HepG2 (cell line): ENCODE measurements around the gene TMEM145. TPM values are rescaled to one million over a fixed set of nuclear protein-coding genes. Genes with fewer than 3 reads are reported as not detected.

ENCODE experiments used
- ATAC-seq: fragments of 200-7000 bp; cut with Tn5 transposase; 3 replicates; pipeline ENCODE4 v1.9.1; 2020; ENCODE audit warnings: mild to moderate bottlenecking, moderate library complexity
- BruUV-seq: library from RNA; stranded (reverse); fragments of 400-500 nt; replicated peaks from 2 replicates; lab custom pipeline; 2021; lab: Mats Ljungman, UMichigan
- CTCF ChIA-PET: fragments of 300-600 bp; formaldehyde crosslinking; extraction: SDS; loops from one replicate; lab custom pipeline; 2021; ENCODE audit warnings: low total read pairs, inconsistent platforms, low intra/inter-chr PET ratio; lab: Yijun Ruan, JAX
- POLR2A ChIA-PET: fragments of 350-600 bp; sonication (Branson Sonifier 250); formaldehyde crosslinking; loops from one replicate; lab custom pipeline; 2020; ENCODE audit warnings: antibody characterized with exemption, inconsistent platforms; lab: Yijun Ruan, JAX
- DNase-seq: peaks from one replicate; pipeline ENCODE4 v3.0.0-alpha.2; 2015; ENCODE audit warnings: low spot score
- FAIRE-seq: peaks from 3 replicates; lab custom pipeline; 2011; peaks lifted over from hg19 to GRCh38; lab: Jason Lieb, UNC
- H2AFZ ChIP-seq: one replicate; pipeline ENCODE4 v1.6.1; 2011; ENCODE audit warnings: low read length, inconsistent platforms
- H3K27ac ChIP-seq: fragments of 300-600 bp; 3 replicates; pipeline ENCODE4 v1.8.0; 2011; ENCODE audit warnings: mixed run types, mild to moderate bottlenecking, mixed read lengths, low read length, inconsistent platforms; ENCODE audit not compliant: insufficient read depth; ENCODE audit errors: extremely low read length
- H3K27me3 ChIP-seq, 2 experiments: fragments of 200-600 bp in 1 of 2; 2 replicates in 1 of 2; 3 replicates in 1 of 2; pipeline versions ENCODE4 v1.6.0 to v1.8.0; 2011; ENCODE audit warnings: low read length in 2 of 2, mild to moderate bottlenecking in 2 of 2, moderate library complexity in 2 of 2, inconsistent platforms in 1 of 2; ENCODE audit not compliant: insufficient read depth in 2 of 2, control insufficient read depth in 1 of 2
- H3K36me3 ChIP-seq, 2 experiments: fragments of 200-600 bp in 1 of 2; replicated peaks in 1 of 2; 2 replicates in 1 of 2; 3 replicates in 1 of 2; pipeline versions ENCODE4 v1.5.1 to v1.8.0; 2011; ENCODE audit warnings: low read length in 2 of 2, inconsistent platforms in 1 of 2; ENCODE audit not compliant: insufficient read depth in 2 of 2, control insufficient read depth in 1 of 2
- H3K4me1 ChIP-seq: 2 replicates; pipeline ENCODE4 v1.5.1; 2012; ENCODE audit warnings: low read length, inconsistent platforms; ENCODE audit not compliant: insufficient read depth
- H3K4me2 ChIP-seq: 2 replicates; pipeline ENCODE4 v1.6.0; 2011; ENCODE audit warnings: low read depth, low read length, inconsistent platforms
- H3K4me3 ChIP-seq, 3 experiments: fragments of 200-600 bp in 1 of 3; sonication (generic), shearing (Covaris generic) in 1 of 3; replicated peaks in 1 of 3; 2 replicates each; pipeline ENCODE4 v1.5.1; 2011 to 2016; ENCODE audit warnings: low read length in 3 of 3, inconsistent platforms in 2 of 3, low read depth in 2 of 3, mild to moderate bottlenecking in 2 of 3, control low read depth in 1 of 3, mixed read lengths in 1 of 3; ENCODE audit not compliant: insufficient read depth in 1 of 3
- H3K79me2 ChIP-seq: one replicate; pipeline ENCODE4 v1.6.1; 2011; ENCODE audit warnings: low read length, inconsistent platforms; ENCODE audit not compliant: insufficient read depth
- H3K9ac ChIP-seq: 2 replicates; pipeline ENCODE4 v1.6.0; 2011; ENCODE audit warnings: mild to moderate bottlenecking, low read depth, low read length, inconsistent platforms; ENCODE audit not compliant: insufficient read depth
- H3K9me3 ChIP-seq: 2 replicates; pipeline ENCODE4 v1.5.1; 2012; ENCODE audit warnings: mild to moderate bottlenecking, low read length
- H4K20me1 ChIP-seq: 2 replicates; pipeline ENCODE4 v1.6.0; 2011; ENCODE audit warnings: inconsistent platforms, mild to moderate bottlenecking, low read length, moderate library complexity; ENCODE audit not compliant: insufficient read depth
- HDAC6 ChIP-seq: fragments of 200-600 bp; sonication (generic); IDR thresholded peaks from 2 replicates; pipeline ENCODE4 v1.7.0; 2017; ENCODE audit warnings: mild to moderate bottlenecking, antibody characterized with exemption, low read length, low read depth
- ZBTB7B ChIP-seq: sonication (generic); formaldehyde crosslinking; IDR thresholded peaks from 2 replicates; pipeline ENCODE4 v1.4.0; 2020; ENCODE audit warnings: missing genetic modification reagents
- ZC3H4 ChIP-seq: sonication (generic); formaldehyde crosslinking; IDR thresholded peaks from 2 replicates; pipeline ENCODE4 v1.4.0; 2020; ENCODE audit warnings: missing genetic modification reagents, borderline replicate concordance
- ZNF224 ChIP-seq: sonication (generic); formaldehyde crosslinking; IDR thresholded peaks from 2 replicates; pipeline ENCODE4 v1.5.0; 2020; ENCODE audit warnings: mild to moderate bottlenecking, missing genetic modification reagents
- ZNF281 ChIP-seq: sonication (generic); formaldehyde crosslinking; IDR thresholded peaks from 2 replicates; pipeline ENCODE4 v1.4.0; 2020; ENCODE audit warnings: missing genetic modification reagents, borderline replicate concordance
- ZNF510 ChIP-seq: sonication (generic); formaldehyde crosslinking; IDR thresholded peaks from 2 replicates; pipeline ENCODE4 v1.4.0; 2020; ENCODE audit warnings: low read depth, mild to moderate bottlenecking, missing genetic modification reagents
- ZNF616 ChIP-seq: sonication (generic); formaldehyde crosslinking; IDR thresholded peaks from 2 replicates; pipeline ENCODE4 v1.5.0; 2020; ENCODE audit warnings: low read depth, mild to moderate bottlenecking, missing genetic modification reagents
- ZNF629 ChIP-seq: sonication (generic); formaldehyde crosslinking; conservative IDR thresholded peaks from 2 replicates; pipeline ENCODE4 v1.5.0; 2020; ENCODE audit warnings: missing genetic modification reagents
- WGBS: methylation state at CpG from one replicate; pipeline ENCODE4 v1.1.6; 2017; ENCODE audit warnings: low lambda C conversion rate; 5-methylcytosine and 5-hydroxymethylcytosine counted together
- in situ Hi-C: cut with HindIII; loops from 2 replicates; pipeline ENCODE4 v1.10.0; 2017; ENCODE audit warnings: low pct_unique_long_range_greater_than_20kb; ENCODE audit not compliant: extremely low pct_ligation_motif_present
- intact Hi-C: fragments of 100-400 bp; cut with micrococcal nuclease; formaldehyde crosslinking; loops from one replicate; pipeline ENCODE4 v1.10.0; 2022; ENCODE audit not compliant: unreplicated experiment
- polyA plus RNA-seq, 8 experiments: library from polyadenylated mRNA; depleted of rRNA in 3 of 8; stranded (reverse) in 7 of 8; unstranded in 1 of 8; fragments of >200 nt; fragmentation: Illumina TruSeq in 4 of 8; extraction: Trizol in 4 of 8; gene quantifications; 2 replicates each; pipeline versions ENCODE4 v1.2.1 to v1.2.3, GENCODE V29; 2011 to 2016; ENCODE audit warnings: low read depth in 4 of 8, missing spikeins in 1 of 8, mixed read lengths in 1 of 8; ENCODE audit not compliant: insufficient read depth in 1 of 8
- total RNA-seq, 5 experiments: library from RNA; depleted of rRNA; stranded (reverse); fragments of >200 nt; fragmentation: Illumina TruSeq; extraction: Trizol; gene quantifications; 2 replicates each; pipeline ENCODE4 v1.2.3, GENCODE V29; 2016; ENCODE audit warnings: low read depth in 1 of 5
- TF ChIP-seq, protein P1 (sequence below): sonication (generic); formaldehyde crosslinking; IDR thresholded peaks from 2 replicates; pipeline ENCODE4 v1.5.1; 2020; ENCODE audit warnings: mild to moderate bottlenecking, missing genetic modification reagents, moderate library complexity

TMEM145 gene
- total and polyA plus RNA-seq, 2 of the 13 experiments (the other 11 are each of a cell fraction or from before 2014, with no cell fraction given) = 0.07 to 5.1 TPM

DNA sequence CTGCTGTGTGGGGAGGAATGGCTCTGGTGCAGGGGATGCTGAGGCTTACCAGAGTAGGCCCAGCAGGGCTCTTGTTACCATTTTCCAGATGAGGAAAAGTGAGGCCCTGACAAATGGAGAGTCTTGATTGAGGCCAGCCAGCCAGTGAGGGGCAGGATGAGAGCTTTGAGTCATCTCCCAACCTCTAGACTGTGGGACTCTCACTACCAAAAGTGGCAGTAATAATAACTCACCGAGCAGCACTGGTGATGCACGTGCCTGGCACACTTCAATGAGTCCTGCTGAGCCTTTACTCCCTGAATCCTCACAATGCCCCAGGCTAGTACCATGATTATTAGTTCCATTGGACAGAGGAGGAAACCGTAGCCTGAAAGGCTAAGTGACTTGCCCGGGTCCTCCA lies 36.3 kb upstream of the TMEM145 start:
- no TSS peak for BruUV-seq
- no peak for TF ChIP-seq ZC3H4 (CRISPR knock-in tag)
- peak; percentile 69 for TF ChIP-seq ZNF629
- ChIA-PET CTCF (interaction anchor here (1.2 kb wide), 1 partner anchor 30 kb away, joined by 3 read pairs; no protein-coding TSS in a partner anchor), POLR2A (interaction anchor here (7.4 kb wide), 1 partner anchor 31 kb away, joined by 117 read pairs; the partner anchor contains the start of gene GSK3A)
- Histone ChIP-seq H4K20me1 (no peaks in the 10 kb centered on the region), H3K27me3 (no peaks in the 10 kb centered on the region), H3K4me1 (peaks cover 34% of the 10 kb centered on the region), H3K9me3 (no peaks in the 10 kb centered on the region), H3K4me2 (no peak overlapping the region), H3K79me2 (no peaks in the 10 kb centered on the region), H3K36me3 (peaks cover 5 to 21% of the 10 kb centered on the region in 2 experiments; a peak in 4 of 5 replicates), H3K9ac (no peak overlapping the region), H3K4me3 (no peak overlapping the region), H2AFZ (no peak overlapping the region), H3K27ac (no peak overlapping the region)
- FAIRE-seq = no peak
- WGBS = 96% methylated on average over 4 of the region's 4 CpGs
- intact Hi-C loops = no loop called here
- in situ Hi-C loops = no loop called here
- DNase-seq = no peak
- ATAC-seq = no peak

- H3K4me2 ChIP-seq = no peak overlapping the region; the same call in 1 of the 2 replicates
- H3K27ac ChIP-seq = peak overlapping the region; percentile 27
- H3K36me3 ChIP-seq = peaks cover 5 to 16% of the 10 kb centered on the region in 2 experiments; a peak in 3 of 5 replicates
- ATAC-seq (no peak), FAIRE-seq (no peak), DNase-seq (no peak)
- H3K79me2 ChIP-seq = peaks cover 5% of the 10 kb centered on the region
- CTCF ChIA-PET = interaction anchor here (1.2 kb wide), 1 partner anchor 31 kb away, joined by 3 read pairs; no protein-coding TSS in a partner anchor
- no peak overlapping the region for H2AFZ ChIP-seq
- intact Hi-C loops = loop anchor here (2.0 kb wide), 1 partner anchor 57 kb away; the partner anchor contains the start of gene ZNF526
- peaks cover 45% of the 10 kb centered on the region for H3K4me1 ChIP-seq
- POLR2A ChIA-PET = interaction anchor here (2.2 to 7.4 kb wide), 2 partner anchors 22 to 32 kb away, joined by 11 to 117 read pairs; partner anchors contain the start of gene GSK3A
- BruUV-seq = no TSS peak
- H3K27me3 ChIP-seq = no peaks in the 10 kb centered on the region
- H3K9me3 ChIP-seq = no peaks in the 10 kb centered on the region
- no peak overlapping the region for H3K4me3 ChIP-seq
- no peaks in the 10 kb centered on the region for H4K20me1 ChIP-seq
- in situ Hi-C loops = no loop called here
- 0 out of 2 replicates have a peak overlapping the region, but pooled peaks have one; percentile 3 for H3K9ac ChIP-seq
- WGBS = 80% methylated on average over 9 of the region's 10 CpGs
- TF ChIP-seq, protein P1, sequence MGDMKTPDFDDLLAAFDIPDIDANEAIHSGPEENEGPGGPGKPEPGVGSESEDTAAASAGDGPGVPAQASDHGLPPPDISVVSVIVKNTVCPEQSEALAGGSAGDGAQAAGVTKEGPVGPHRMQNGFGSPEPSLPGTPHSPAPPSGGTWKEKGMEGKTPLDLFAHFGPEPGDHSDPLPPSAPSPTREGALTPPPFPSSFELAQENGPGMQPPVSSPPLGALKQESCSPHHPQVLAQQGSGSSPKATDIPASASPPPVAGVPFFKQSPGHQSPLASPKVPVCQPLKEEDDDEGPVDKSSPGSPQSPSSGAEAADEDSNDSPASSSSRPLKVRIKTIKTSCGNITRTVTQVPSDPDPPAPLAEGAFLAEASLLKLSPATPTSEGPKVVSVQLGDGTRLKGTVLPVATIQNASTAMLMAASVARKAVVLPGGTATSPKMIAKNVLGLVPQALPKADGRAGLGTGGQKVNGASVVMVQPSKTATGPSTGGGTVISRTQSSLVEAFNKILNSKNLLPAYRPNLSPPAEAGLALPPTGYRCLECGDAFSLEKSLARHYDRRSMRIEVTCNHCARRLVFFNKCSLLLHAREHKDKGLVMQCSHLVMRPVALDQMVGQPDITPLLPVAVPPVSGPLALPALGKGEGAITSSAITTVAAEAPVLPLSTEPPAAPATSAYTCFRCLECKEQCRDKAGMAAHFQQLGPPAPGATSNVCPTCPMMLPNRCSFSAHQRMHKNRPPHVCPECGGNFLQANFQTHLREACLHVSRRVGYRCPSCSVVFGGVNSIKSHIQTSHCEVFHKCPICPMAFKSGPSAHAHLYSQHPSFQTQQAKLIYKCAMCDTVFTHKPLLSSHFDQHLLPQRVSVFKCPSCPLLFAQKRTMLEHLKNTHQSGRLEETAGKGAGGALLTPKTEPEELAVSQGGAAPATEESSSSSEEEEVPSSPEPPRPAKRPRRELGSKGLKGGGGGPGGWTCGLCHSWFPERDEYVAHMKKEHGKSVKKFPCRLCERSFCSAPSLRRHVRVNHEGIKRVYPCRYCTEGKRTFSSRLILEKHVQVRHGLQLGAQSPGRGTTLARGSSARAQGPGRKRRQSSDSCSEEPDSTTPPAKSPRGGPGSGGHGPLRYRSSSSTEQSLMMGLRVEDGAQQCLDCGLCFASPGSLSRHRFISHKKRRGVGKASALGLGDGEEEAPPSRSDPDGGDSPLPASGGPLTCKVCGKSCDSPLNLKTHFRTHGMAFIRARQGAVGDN = peak; percentile 31; the same call in 1 of the 2 replicates
- no peak for TF ChIP-seq ZNF224 (CRISPR knock-in tag)
- no peak for TF ChIP-seq ZNF281 (CRISPR knock-in tag)
- no peak for TF ChIP-seq ZNF510 (CRISPR knock-in tag)
- no peak for TF ChIP-seq HDAC6
- no peak for TF ChIP-seq ZNF616 (CRISPR knock-in tag)
- no peak for TF ChIP-seq ZBTB7B (CRISPR knock-in tag)
These were observed 35.2 kb upstream of the TMEM145 start for GRCh38 chr19:42277821-42278451.
